GM12892 (cell line): ENCODE data around the gene IFNAR2.

Experiments
- POLR2A ChIP-seq: IDR thresholded peaks from 2 replicates; pipeline ENCODE4 v1.6.1; 2011; ENCODE audit warnings: low read depth, low read length, control low read depth
- POLR2AphosphoS5 ChIP-seq: IDR thresholded peaks from 2 replicates; pipeline ENCODE4 v1.6.1; 2011; ENCODE audit warnings: low read depth, low read length, control low read depth
- TAF1 ChIP-seq: IDR thresholded peaks from 2 replicates; pipeline ENCODE4 v1.6.1; 2011; ENCODE audit warnings: low read depth, mild to moderate bottlenecking, control low read depth, low read length, borderline replicate concordance

GRCh38 chr21:33266050-33266788, 36.5 kb downstream of the IFNAR2 start, which contains the start of gene IL10RB:
- peak; percentile 66 for TF ChIP-seq POLR2A
- TF ChIP-seq POLR2AphosphoS5: peak; percentile 41
- no peak for TF ChIP-seq TAF1
